HG03045 (cell line): ENCODE results near the gene TRIM33.
"Not testable (repeated sequence)": the region's sequence is repeated elsewhere in the genome, so short reads cannot be mapped to it uniquely, and the experiment has no call there.

ENCODE experiments used
- ATAC-seq: cut with Tn5 transposase; IDR thresholded peaks from one replicate; pipeline ENCODE4 v1.9.1; 2021; ENCODE audit warnings: mild to moderate bottlenecking, moderate library complexity; ENCODE audit not compliant: unreplicated experiment

TRIM33 gene

DNA sequence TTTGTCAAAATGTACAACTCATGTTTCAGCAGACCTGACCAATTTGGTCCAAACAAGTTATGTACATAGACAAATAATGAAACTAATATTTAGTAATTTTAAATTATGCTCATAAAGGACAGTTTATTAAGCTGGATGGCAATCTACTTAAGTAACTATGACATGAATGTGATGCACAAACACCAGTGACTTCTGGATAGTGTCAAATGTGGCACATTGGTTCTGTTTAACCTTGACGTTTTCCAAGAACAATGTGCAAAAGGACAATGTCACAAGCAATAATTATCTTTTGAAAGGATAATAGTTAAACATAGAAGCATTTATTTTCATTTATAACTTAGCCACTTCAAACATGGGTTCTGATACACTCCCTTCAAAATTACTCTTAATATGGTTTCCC is 80.0 kb downstream of the TRIM33 start:
- ATAC-seq: no peak

- ATAC-seq: no peak
Measured at GRCh38 chr1:114428083-114428754, 82.8 kb downstream of the TRIM33 start.

- ATAC-seq: no peak
Measured at GRCh38 chr1:114427612-114428011, 83.4 kb downstream of the TRIM33 start.

GRCh38 chr1:114423455-114423854 is 87.5 kb downstream of the TRIM33 start:
- ATAC-seq: no peak

- ATAC-seq: not testable (repeated sequence)
Measured at GRCh38 chr1:114418948-114419347, 92.1 kb downstream of the TRIM33 start.

DNA sequence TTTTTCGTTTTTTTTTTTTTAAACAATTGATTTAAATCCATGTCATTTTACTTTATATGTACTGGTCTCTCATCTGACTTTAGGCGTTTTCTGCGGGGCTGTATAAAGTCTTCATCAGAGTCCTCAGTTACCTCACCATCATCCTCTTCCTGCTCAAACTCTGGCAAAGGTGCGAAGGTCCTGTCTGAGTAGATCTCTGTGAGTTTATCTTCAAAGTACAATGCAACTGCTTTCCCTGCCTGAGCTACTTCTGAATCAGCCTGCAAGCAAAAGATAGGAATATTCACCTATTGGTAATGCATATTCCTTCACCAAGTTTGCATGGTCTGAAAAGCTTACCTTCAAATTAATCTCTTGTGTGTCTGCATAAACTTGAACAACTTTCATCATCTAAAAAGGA is 113.4 kb downstream of the TRIM33 start:
- no peak for ATAC-seq

DNA sequence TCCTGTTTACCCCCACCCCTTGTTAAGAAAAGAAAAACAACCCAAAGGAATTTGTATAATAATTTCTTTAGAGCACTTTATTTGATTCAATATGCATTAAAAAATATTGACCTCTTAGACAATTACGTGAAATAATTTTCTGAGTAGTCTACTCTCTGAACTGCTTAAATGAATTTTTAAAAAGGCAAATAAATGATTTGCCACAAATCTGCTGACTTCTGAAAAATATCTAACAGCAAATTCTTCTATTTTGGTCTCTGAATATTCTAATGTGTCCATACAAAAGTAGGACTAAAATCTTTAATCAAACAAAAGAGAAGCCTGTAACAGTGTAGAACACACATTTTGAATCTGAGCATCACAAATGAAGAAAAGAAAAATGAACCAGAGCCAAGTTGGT is 115.1 kb downstream of the TRIM33 start:
- ATAC-seq: no peak

- ATAC-seq: no peak
Measured at GRCh38 chr1:114390960-114391359, 120.0 kb downstream of the TRIM33 start.

GRCh38 chr1:114390361-114390760 is 120.6 kb downstream of the TRIM33 start:
- ATAC-seq: no peak

GRCh38 chr1:114388432-114389003 is 122.5 kb downstream of the TRIM33 start:
- no peak for ATAC-seq

GRCh38 chr1:114387585-114387984 is 123.4 kb downstream of the TRIM33 start:
- not testable (repeated sequence) for ATAC-seq

DNA sequence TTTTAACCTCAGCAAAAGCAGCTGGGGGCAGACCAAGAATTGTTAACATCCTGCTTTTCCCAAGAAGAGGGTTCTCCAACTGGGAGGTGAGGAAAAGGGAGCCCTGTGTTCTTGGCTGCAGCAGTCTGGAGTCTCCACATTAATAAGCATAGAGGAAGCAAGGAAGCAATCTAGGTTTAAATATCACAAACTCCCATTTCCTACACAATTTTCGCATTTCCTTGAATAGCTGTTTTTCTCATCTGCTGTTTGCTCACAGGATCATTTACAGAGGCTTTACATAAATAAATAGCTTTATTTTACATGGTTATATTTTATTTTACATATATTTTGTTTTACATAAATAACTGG is 124.0 kb downstream of the TRIM33 start:
- ATAC-seq: no peak

DNA sequence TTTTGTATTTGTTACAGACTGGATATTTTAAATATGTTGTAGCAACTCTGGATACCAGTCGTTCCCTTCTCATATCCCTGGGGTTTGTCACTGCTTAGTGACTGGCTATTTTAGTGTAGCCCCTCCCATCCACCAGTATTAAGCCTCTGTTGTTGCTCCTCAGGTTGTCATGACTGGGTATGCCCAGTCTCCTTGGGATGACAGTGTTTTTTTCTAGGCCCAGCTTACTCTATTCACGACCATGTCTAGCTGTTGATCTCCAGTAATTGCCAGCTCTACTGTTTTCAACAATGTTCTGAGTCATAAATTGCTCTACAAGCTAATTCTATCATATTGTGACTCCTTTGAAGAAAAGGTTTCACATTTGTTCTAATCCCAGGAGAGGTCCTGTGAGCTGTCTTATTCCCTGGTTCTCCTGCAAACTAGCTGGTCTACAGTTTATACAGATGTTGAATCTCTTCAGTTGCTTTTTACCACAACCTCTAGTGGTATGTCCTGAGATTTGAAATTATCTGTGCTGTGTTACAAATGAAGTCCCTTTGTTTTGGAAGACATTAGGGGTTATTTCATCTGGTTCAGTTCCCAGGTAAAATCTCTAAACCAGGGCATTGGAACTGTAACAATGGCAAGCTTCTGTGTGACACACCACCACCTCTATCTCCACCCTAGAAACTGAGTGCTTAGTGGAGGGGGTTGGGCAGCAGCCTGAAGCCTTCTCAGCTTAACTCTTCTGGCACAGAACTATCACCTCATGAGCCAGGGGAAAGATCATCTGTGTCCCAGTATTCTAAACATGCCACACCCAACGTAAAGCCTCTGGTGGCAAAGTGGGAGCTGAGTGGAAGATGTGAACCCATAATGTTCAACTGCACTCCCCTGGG is 124.6 kb downstream of the TRIM33 start:
- ATAC-seq: no peak

DNA sequence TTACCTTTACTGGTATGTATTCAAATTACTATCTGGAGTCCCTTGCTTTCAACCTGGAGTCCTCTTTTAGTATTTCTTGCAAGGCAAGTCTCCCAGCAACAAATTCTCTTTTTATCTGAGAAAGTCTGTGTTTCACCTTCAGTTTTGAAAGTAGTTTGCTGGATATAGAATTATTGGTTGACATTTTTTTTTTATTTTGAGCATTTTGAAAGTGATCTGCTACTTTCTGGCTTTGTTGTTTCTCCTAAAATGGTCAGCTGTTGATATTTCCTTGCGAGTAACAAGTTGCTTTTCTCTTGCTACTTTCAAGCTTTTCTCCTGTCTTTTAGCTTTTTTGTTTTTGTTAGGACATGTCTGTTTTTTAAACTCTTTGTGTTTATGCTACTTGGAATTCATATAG is 126.1 kb downstream of the TRIM33 start:
- ATAC-seq: no peak

DNA sequence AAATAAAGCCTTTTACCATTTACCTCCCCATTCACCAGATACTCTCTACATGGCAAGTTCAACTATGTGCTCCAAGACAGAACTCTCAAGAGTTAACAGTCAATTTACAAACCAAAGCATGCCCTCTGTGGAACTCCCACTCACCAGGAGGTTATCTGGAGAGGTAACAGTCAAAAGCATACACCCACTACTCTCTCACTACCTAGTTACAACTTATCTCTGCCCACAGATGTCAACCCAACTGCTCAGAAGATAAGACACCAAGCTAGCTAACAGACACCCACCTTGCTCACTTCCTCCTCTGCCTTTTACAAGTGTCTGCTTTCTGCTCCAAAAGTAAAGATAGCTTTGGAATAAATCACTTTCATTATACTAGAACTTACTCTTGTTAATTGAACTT is 131.0 kb downstream of the TRIM33 start:
- no peak for ATAC-seq

DNA sequence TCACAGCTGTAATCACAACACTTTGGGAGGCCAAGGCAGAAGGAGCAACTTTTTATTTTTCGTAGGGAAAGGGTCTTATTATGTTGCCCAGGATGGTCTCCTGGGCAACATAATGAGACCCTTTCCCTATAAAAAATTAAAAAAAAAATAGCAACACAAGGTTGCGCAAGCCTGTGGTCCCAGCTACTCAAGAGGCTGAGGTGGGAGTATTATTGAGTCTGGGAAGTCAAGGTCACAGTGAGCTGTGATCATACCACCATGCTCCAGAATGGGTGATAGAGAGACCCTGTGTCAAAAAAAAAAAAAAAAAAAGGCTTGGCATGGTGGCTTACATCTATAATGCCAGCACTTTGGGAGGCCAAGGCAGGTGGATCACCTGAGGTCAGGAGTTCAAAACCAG is 131.6 kb downstream of the TRIM33 start:
- no peak for ATAC-seq

GRCh38 chr1:114377356-114377755 is 133.6 kb downstream of the TRIM33 start:
- ATAC-seq: no peak

- no peak for ATAC-seq
Measured at GRCh38 chr1:114369930-114370329, 141.1 kb downstream of the TRIM33 start.

- ATAC-seq: not testable (repeated sequence)
Measured at GRCh38 chr1:114369266-114369919, 141.6 kb downstream of the TRIM33 start.

- ATAC-seq: no peak
Measured at GRCh38 chr1:114368560-114369255, 142.3 kb downstream of the TRIM33 start.

GRCh38 chr1:114367810-114368209 is 143.2 kb downstream of the TRIM33 start:
- no peak for ATAC-seq
